ENCODE data around the gene ACVR1. TPM values are rescaled to one million over a fixed set of nuclear protein-coding genes. Genes with fewer than 3 reads are reported as not detected.

Gene ACVR1
- total RNA-seq, 5 donors from 2014 or later (not counting 1 experiment from before 2014, with no cell fraction given): 18.3 to 31.5 (median 25.1) TPM

GRCh38 chr2:157897106-157897971, 21.2 kb upstream of the ACVR1 start:
- Histone ChIP-seq H3K27me3 (replicated peaks in 1 of 2; ENCODE audit: control insufficient read depth in 2 of 2, extremely low read depth in 1 of 2, insufficient read depth in 2 of 2, low read length in 1 of 2) (no peaks in the 10 kb centered on the region), H3K4me3 (ENCODE audit: control insufficient read depth in 1 of 2, extremely low read depth in 1 of 2, low read length in 1 of 2) (peak overlapping the region; percentile 22 to 32), H3K27ac (ENCODE audit: low read length) (peak overlapping the region; percentile 83), H3K36me3 (ENCODE audit: control insufficient read depth in 2 of 2, extremely low read depth in 1 of 2, insufficient read depth in 1 of 2, low read length in 1 of 2) (no peaks in the 10 kb centered on the region), H3K9me3 (no peaks in the 10 kb centered on the region), H3K4me1 (ENCODE audit: control insufficient read depth in 1 of 2, extremely low read depth in 1 of 2, insufficient read depth in 2 of 2, low read length in 2 of 2) (peaks cover 56 to 59% of the 10 kb centered on the region in 2 experiments)
- Mint-ChIP-seq H3K27me3 (no peaks in the 10 kb centered on the region), H3K9me3 (peaks cover 0 to 3% (median 0%) of the 10 kb centered on the region in 3 donors), H3K4me3 (peak overlapping the region; percentile 79 to 83 (median 80)), H3K36me3 (no peaks in the 10 kb centered on the region), H3K27ac (peak overlapping the region; percentile 99 to 100), H3K4me1 (peaks cover 84 to 89% (median 87%) of the 10 kb centered on the region in 3 donors)
- peak in 21 of 35 experiments; percentile 4 to 66 (median 22) for DNase-seq
- WGBS (ENCODE audit: insufficient coverage): 7% methylated on average over 3 of the region's 4 CpGs
- POLR2A ChIA-PET: interaction anchor here in 1 of 2 donors (0.7 kb wide), 1 partner anchor 491 kb away, joined by 8 read pairs; no protein-coding TSS in a partner anchor
- CTCF ChIA-PET: interaction anchor here (0.6 to 1.3 kb wide), 4 partner anchors 20 to 1517 kb away, joined by 4 read pairs; no protein-coding TSS in a partner anchor
- peak; percentile 36 to 77 (median 42) for ATAC-seq (replicated peaks in 1 of 4)

- no peak overlapping the region for H3K4me3 ChIP-seq (ENCODE audit: control insufficient read depth in 1 of 2, extremely low read depth in 1 of 2, low read length in 1 of 2)
- H3K4me1 ChIP-seq (ENCODE audit: control insufficient read depth in 1 of 2, extremely low read depth in 1 of 2, insufficient read depth in 2 of 2, low read length in 2 of 2): peaks cover 59 to 69% of the 10 kb centered on the region in 2 experiments
- no peak for ATAC-seq (replicated peaks in 1 of 4)
- peak overlapping the region; percentile 83 for H3K27ac ChIP-seq (ENCODE audit: low read length)
- Mint-ChIP-seq H3K4me3 (no peak overlapping the region), H3K4me1 (peaks cover 89 to 94% (median 93%) of the 10 kb centered on the region in 3 donors), H3K27me3 (no peaks in the 10 kb centered on the region), H3K27ac (peak overlapping the region; percentile 78 to 84), H3K9me3 (peaks cover 0 to 3% (median 0%) of the 10 kb centered on the region in 3 donors), H3K36me3 (no peaks in the 10 kb centered on the region)
- H3K9me3 ChIP-seq: no peaks in the 10 kb centered on the region
- no CpG with 5 or more reads among the region's 2 CpGs for WGBS (ENCODE audit: insufficient coverage)
- ChIA-PET CTCF (no interaction called here), POLR2A (no interaction called here)
- peak in 2 of 35 experiments; percentile 9 to 32 for DNase-seq
- H3K36me3 ChIP-seq (ENCODE audit: control insufficient read depth in 2 of 2, extremely low read depth in 1 of 2, insufficient read depth in 1 of 2, low read length in 1 of 2): no peaks in the 10 kb centered on the region
- no peaks in the 10 kb centered on the region for H3K27me3 ChIP-seq (replicated peaks in 1 of 2; ENCODE audit: control insufficient read depth in 2 of 2, extremely low read depth in 1 of 2, insufficient read depth in 2 of 2, low read length in 1 of 2)
Observed at GRCh38 chr2:157895531-157895930, 19.4 kb upstream of the ACVR1 start.

- 85% methylated on average over 5 of the region's 12 CpGs for whole genome bisulfite sequencing (ENCODE audit: insufficient coverage)
- Histone ChIP-seq H3K4me3 (ENCODE audit: control insufficient read depth in 1 of 2, extremely low read depth in 1 of 2, low read length in 1 of 2) (no peak overlapping the region), H3K27ac (ENCODE audit: low read length) (peak overlapping the region; percentile 83), H3K27me3 (replicated peaks in 1 of 2; ENCODE audit: control insufficient read depth in 2 of 2, extremely low read depth in 1 of 2, insufficient read depth in 2 of 2, low read length in 1 of 2) (no peaks in the 10 kb centered on the region), H3K9me3 (no peaks in the 10 kb centered on the region), H3K36me3 (ENCODE audit: control insufficient read depth in 2 of 2, extremely low read depth in 1 of 2, insufficient read depth in 1 of 2, low read length in 1 of 2) (no peaks in the 10 kb centered on the region), H3K4me1 (ENCODE audit: control insufficient read depth in 1 of 2, extremely low read depth in 1 of 2, insufficient read depth in 2 of 2, low read length in 2 of 2) (peaks cover 53 to 67% of the 10 kb centered on the region in 2 experiments)
- DNase-seq (no peak), ATAC-seq (replicated peaks in 1 of 4) (no peak)
- Mint-ChIP-seq H3K4me1 (peaks cover 87 to 91% (median 90%) of the 10 kb centered on the region in 3 donors), H3K9me3 (peaks cover 0 to 3% (median 0%) of the 10 kb centered on the region in 3 donors), H3K36me3 (no peaks in the 10 kb centered on the region), H3K27ac (peak overlapping the region; percentile 78 to 84), H3K4me3 (no peak overlapping the region), H3K27me3 (no peaks in the 10 kb centered on the region)
- POLR2A ChIA-PET: no interaction called here
- CTCF ChIA-PET: interaction anchor here in 1 of 2 donors (1.3 kb wide), 1 partner anchor 15 kb away, joined by 3 read pairs; no protein-coding TSS in a partner anchor
Observed at GRCh38 chr2:157894694-157895435, 18.7 kb upstream of the ACVR1 start.

- no peak for ATAC-seq (replicated peaks in 1 of 4)
- peaks cover 0 to 3% (median 0%) of the 10 kb centered on the region in 3 donors for H3K9me3 Mint-ChIP-seq
- Histone ChIP-seq H3K4me1 (ENCODE audit: control insufficient read depth in 1 of 2, extremely low read depth in 1 of 2, insufficient read depth in 2 of 2, low read length in 2 of 2) (peaks cover 43 to 57% of the 10 kb centered on the region in 2 experiments), H3K27me3 (replicated peaks in 1 of 2; ENCODE audit: control insufficient read depth in 2 of 2, extremely low read depth in 1 of 2, insufficient read depth in 2 of 2, low read length in 1 of 2) (no peaks in the 10 kb centered on the region), H3K4me3 (ENCODE audit: control insufficient read depth in 1 of 2, extremely low read depth in 1 of 2, low read length in 1 of 2) (no peak overlapping the region), H3K9me3 (no peaks in the 10 kb centered on the region), H3K27ac (ENCODE audit: low read length) (no peak overlapping the region), H3K36me3 (ENCODE audit: control insufficient read depth in 2 of 2, extremely low read depth in 1 of 2, insufficient read depth in 1 of 2, low read length in 1 of 2) (no peaks in the 10 kb centered on the region)
- peak overlapping the region in 1 of 3 donors; percentile 13 for H3K4me3 Mint-ChIP-seq
- peaks cover 3% of the 10 kb centered on the region for H3K36me3 Mint-ChIP-seq
- H3K27ac Mint-ChIP-seq: peak overlapping the region; percentile 65 to 77
- no peak for DNase-seq
- ChIA-PET POLR2A (interaction anchor here in 1 of 2 donors (0.6 kb wide), 1 partner anchor 11 kb away, joined by 3 read pairs; no protein-coding TSS in a partner anchor), CTCF (interaction anchor here (1.0 to 2.5 kb wide), 3 partner anchors 8 to 18 kb away, joined by 3 to 10 read pairs (median 4); partner anchors contain the start of gene ACVR1 (in 1 of the 2))
- WGBS (ENCODE audit: insufficient coverage): 88% methylated on average over 3 of the region's 4 CpGs
- H3K27me3 Mint-ChIP-seq: no peaks in the 10 kb centered on the region
- peaks cover 76 to 84% (median 82%) of the 10 kb centered on the region in 3 donors for H3K4me1 Mint-ChIP-seq
Observed at GRCh38 chr2:157893611-157894010, 17.5 kb upstream of the ACVR1 start.

- Histone ChIP-seq H3K27me3 (replicated peaks in 1 of 2; ENCODE audit: control insufficient read depth in 2 of 2, extremely low read depth in 1 of 2, insufficient read depth in 2 of 2, low read length in 1 of 2) (no peaks in the 10 kb centered on the region), H3K36me3 (ENCODE audit: control insufficient read depth in 2 of 2, extremely low read depth in 1 of 2, insufficient read depth in 1 of 2, low read length in 1 of 2) (no peaks in the 10 kb centered on the region), H3K4me1 (ENCODE audit: control insufficient read depth in 1 of 2, extremely low read depth in 1 of 2, insufficient read depth in 2 of 2, low read length in 2 of 2) (peaks cover 23 to 42% of the 10 kb centered on the region in 2 experiments), H3K9me3 (no peaks in the 10 kb centered on the region), H3K4me3 (ENCODE audit: control insufficient read depth in 1 of 2, extremely low read depth in 1 of 2, low read length in 1 of 2) (peak overlapping the region in 1 of 2 donors; percentile 15), H3K27ac (ENCODE audit: low read length) (peak overlapping the region; percentile 52)
- peaks cover 3% of the 10 kb centered on the region for H3K36me3 Mint-ChIP-seq
- ATAC-seq (replicated peaks in 1 of 4): peak; percentile 34 to 75 (median 60)
- POLR2A ChIA-PET: interaction anchor here in 1 of 2 donors (0.7 kb wide), 1 partner anchor 567 kb away, joined by 3 read pairs; no protein-coding TSS in a partner anchor
- 100% methylated on average over 1 of the region's 1 CpG for WGBS (ENCODE audit: insufficient coverage)
- peak overlapping the region; percentile 96 to 99 for H3K27ac Mint-ChIP-seq
- peak overlapping the region; percentile 51 to 72 (median 71) for H3K4me3 Mint-ChIP-seq
- no peak for DNase-seq
- CTCF ChIA-PET: interaction anchor here (0.6 to 2.5 kb wide), 3 partner anchors 16 to 119 kb away, joined by 3 to 10 read pairs (median 3); partner anchors contain the start of gene ACVR1 (in 1 of the 2)
- H3K9me3 Mint-ChIP-seq: no peaks in the 10 kb centered on the region
- H3K4me1 Mint-ChIP-seq: peaks cover 57 to 68% (median 63%) of the 10 kb centered on the region in 3 donors
- no peaks in the 10 kb centered on the region for H3K27me3 Mint-ChIP-seq
Observed at GRCh38 chr2:157891643-157892041, 15.5 kb upstream of the ACVR1 start.
